ENCODE measurements around the gene ALAS1. TPM values are rescaled to one million over a fixed set of nuclear protein-coding genes. Genes with fewer than 3 reads are reported as not detected.

ALAS1 gene
- total RNA-seq, 1 experiment from 2014 or later = 69.5 TPM

DNA sequence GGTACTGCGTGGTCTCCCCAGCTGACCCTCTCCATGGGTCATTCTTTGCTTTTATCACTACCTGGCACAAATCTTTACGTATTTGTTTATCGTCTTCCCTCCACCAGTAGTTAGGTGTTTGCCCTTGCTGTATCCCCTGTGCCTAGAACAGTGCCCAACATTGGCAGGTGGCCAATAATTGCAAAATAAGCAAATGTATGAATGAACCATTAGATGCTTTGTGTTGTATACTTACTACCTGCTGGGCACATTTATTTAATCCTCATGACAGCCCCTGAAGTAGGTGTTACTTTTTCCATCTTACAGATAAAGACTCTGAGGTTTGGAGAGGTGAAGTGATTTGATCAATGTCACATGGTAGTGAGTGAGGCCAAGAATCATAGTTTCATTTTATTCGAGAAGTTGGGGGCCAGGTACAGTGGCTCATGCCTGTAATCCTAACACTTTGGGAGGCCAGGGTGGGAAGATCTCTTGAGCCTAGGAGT lies 43.0 kb downstream of the ALAS1 start:
- Histone ChIP-seq H4K20me1 (ENCODE audit: low read length) (no peaks in the 10 kb centered on the region), H2AFZ (ENCODE audit: low read length) (no peak overlapping the region), H3K9me2 (replicated peaks; ENCODE audit: low read length) (no peaks in the 10 kb centered on the region), H3K36me3 (ENCODE audit: low read depth, low read length) (no peaks in the 10 kb centered on the region), H3K9ac (ENCODE audit: low read length) (no peak overlapping the region), H3F3A (ENCODE audit: low read length, unreplicated experiment) (no peaks in the 10 kb centered on the region), H3K4me2 (ENCODE audit: low read length) (no peak overlapping the region), H3K9me3 (ENCODE audit: low read length) (no peaks in the 10 kb centered on the region), H3K4me3 (ENCODE audit: low read length) (no peak overlapping the region), H3K79me2 (ENCODE audit: low read length) (peaks cover 35% of the 10 kb centered on the region), H3K27me3 (ENCODE audit: low read length) (no peaks in the 10 kb centered on the region), H3K27ac (ENCODE audit: low read length) (no peak overlapping the region), H3K4me1 (ENCODE audit: insufficient read depth, low read length) (peaks cover 54% of the 10 kb centered on the region)
- ChIA-PET POLR2A (ENCODE audit: unreplicated experiment) (interaction anchor here (0.5 kb wide), 1 partner anchor 35 kb away, joined by 3 read pairs; no protein-coding TSS in a partner anchor), CTCF (interaction anchor here (1.0 to 1.3 kb wide), 2 partner anchors 20 to 98 kb away, joined by 3 read pairs; no protein-coding TSS in a partner anchor)
- BruUV-seq (replicated peaks) = no TSS peak
- ATAC-seq = no peak
- no peak for TF ChIP-seq EZH2 (IDR thresholded peaks at IDR 0.05; ENCODE audit: low read length, unreplicated experiment)
- TF ChIP-seq EZH2phosphoT487 (IDR thresholded peaks at IDR 0.05; ENCODE audit: borderline replicate concordance, low read length) = no peak
- TF ChIP-seq, protein P1, sequence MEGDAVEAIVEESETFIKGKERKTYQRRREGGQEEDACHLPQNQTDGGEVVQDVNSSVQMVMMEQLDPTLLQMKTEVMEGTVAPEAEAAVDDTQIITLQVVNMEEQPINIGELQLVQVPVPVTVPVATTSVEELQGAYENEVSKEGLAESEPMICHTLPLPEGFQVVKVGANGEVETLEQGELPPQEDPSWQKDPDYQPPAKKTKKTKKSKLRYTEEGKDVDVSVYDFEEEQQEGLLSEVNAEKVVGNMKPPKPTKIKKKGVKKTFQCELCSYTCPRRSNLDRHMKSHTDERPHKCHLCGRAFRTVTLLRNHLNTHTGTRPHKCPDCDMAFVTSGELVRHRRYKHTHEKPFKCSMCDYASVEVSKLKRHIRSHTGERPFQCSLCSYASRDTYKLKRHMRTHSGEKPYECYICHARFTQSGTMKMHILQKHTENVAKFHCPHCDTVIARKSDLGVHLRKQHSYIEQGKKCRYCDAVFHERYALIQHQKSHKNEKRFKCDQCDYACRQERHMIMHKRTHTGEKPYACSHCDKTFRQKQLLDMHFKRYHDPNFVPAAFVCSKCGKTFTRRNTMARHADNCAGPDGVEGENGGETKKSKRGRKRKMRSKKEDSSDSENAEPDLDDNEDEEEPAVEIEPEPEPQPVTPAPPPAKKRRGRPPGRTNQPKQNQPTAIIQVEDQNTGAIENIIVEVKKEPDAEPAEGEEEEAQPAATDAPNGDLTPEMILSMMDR (conservative IDR thresholded peaks at IDR 0.05; ENCODE audit: low read depth, low read length) = no peak
- intact Hi-C loops (cut with micrococcal nuclease) = no loop called here
- DNase-seq = no peak

DNA sequence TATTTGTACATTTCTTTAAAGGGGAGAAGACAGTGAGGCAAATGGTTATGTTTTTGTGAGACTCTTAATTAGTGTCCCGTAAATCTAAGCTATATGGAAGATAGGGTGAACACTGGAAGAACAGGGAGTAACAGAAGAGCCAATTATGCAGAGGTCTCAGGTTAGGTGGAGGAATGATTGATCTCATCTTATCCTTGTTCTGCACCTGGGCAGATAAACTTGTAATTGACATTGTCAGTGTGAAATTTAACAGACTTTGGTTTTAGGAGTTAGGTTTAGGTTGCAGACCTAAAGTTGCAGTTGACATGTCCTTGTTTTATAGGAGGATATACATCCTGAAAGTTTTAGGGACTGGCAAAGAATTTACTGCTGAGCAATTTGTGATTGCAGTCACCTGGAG lies 44.1 kb downstream of the ALAS1 start:
- CTCF ChIA-PET = interaction anchor here (0.6 kb wide), 1 partner anchor 19 kb away, joined by 3 read pairs; no protein-coding TSS in a partner anchor
- no peak overlapping the region for H3K27ac ChIP-seq (ENCODE audit: low read length)
- no peaks in the 10 kb centered on the region for H3K27me3 ChIP-seq (ENCODE audit: low read length)
- H3K9me3 ChIP-seq (ENCODE audit: low read length) = no peaks in the 10 kb centered on the region
- peaks cover 24% of the 10 kb centered on the region for H3K79me2 ChIP-seq (ENCODE audit: low read length)
- BruUV-seq (replicated peaks) = no TSS peak
- H3K9ac ChIP-seq (ENCODE audit: low read length) = no peak overlapping the region
- no peak for DNase-seq
- no peaks in the 10 kb centered on the region for H3F3A ChIP-seq (ENCODE audit: low read length, unreplicated experiment)
- H3K4me1 ChIP-seq (ENCODE audit: insufficient read depth, low read length) = peaks cover 54% of the 10 kb centered on the region
- ATAC-seq = no peak
- no peaks in the 10 kb centered on the region for H3K36me3 ChIP-seq (ENCODE audit: low read depth, low read length)
- H3K4me3 ChIP-seq (ENCODE audit: low read length) = no peak overlapping the region
- no peaks in the 10 kb centered on the region for H3K9me2 ChIP-seq (replicated peaks; ENCODE audit: low read length)
- TF ChIP-seq, protein P1 (conservative IDR thresholded peaks at IDR 0.05; ENCODE audit: low read depth, low read length) = no peak
- TF ChIP-seq EZH2 (IDR thresholded peaks at IDR 0.05; ENCODE audit: low read length, unreplicated experiment) (no peak), EZH2phosphoT487 (IDR thresholded peaks at IDR 0.05; ENCODE audit: borderline replicate concordance, low read length) (no peak)
- no peak overlapping the region for H2AFZ ChIP-seq (ENCODE audit: low read length)
- POLR2A ChIA-PET (ENCODE audit: unreplicated experiment) = no interaction called here
- H3K4me2 ChIP-seq (ENCODE audit: low read length) = no peak overlapping the region
- intact Hi-C loops (cut with micrococcal nuclease) = no loop called here
- H4K20me1 ChIP-seq (ENCODE audit: low read length) = no peaks in the 10 kb centered on the region

Measured in PC-3 (cell line).